H1 (cell line): ENCODE results near the gene GJC3. TPM values are rescaled to one million over a fixed set of nuclear protein-coding genes. Genes with fewer than 3 reads are reported as not detected.

Source experiments
- CTCF ChIA-PET: fragments of 300-600 bp; sonication (Branson Sonifier 250); formaldehyde crosslinking; loops from one replicate; lab custom pipeline; 2021; ENCODE audit not compliant: partially characterized antibody; lab: Charles Lee
- POLR2A ChIA-PET: fragments of 300-600 bp; sonication (Branson Sonifier 250); formaldehyde crosslinking; loops from one replicate; lab custom pipeline; 2021; ENCODE audit warnings: inconsistent platforms; ENCODE audit not compliant: partially characterized antibody; lab: Charles Lee
- DNase-seq, 2 experiments: peaks; one replicate each; pipeline versions ENCODE4 v3.0.0 to v3.0.0-alpha.2; 2010 to 2022; ENCODE audit warnings: low spot score in 2 of 2, low read depth in 1 of 2, mixed read lengths in 1 of 2
- FAIRE-seq: peaks from 2 replicates; lab custom pipeline; 2011; peaks lifted over from hg19 to GRCh38; lab: Jason Lieb, UNC
- H2AFZ ChIP-seq: 2 replicates; pipeline ENCODE4 v1.8.1; 2012; ENCODE audit warnings: low read length, inconsistent platforms
- H2AK5ac ChIP-seq: 2 replicates; pipeline ENCODE4 v1.6.1; 2013; ENCODE audit warnings: low read depth, low read length
- H2BK120ac ChIP-seq: replicated peaks from 2 replicates; pipeline ENCODE3; 2013; ENCODE audit warnings: low read depth, low read length, inconsistent platforms
- H2BK12ac ChIP-seq: 2 replicates; pipeline ENCODE4 v1.6.1; 2013; ENCODE audit warnings: low read depth, low read length
- H2BK15ac ChIP-seq: 2 replicates; pipeline ENCODE4 v1.6.1; 2013; ENCODE audit warnings: low read length
- H2BK20ac ChIP-seq: 2 replicates; pipeline ENCODE4 v1.6.1; 2013; ENCODE audit warnings: low read length
- H2BK5ac ChIP-seq: 2 replicates; pipeline ENCODE4 v1.6.1; 2013; ENCODE audit warnings: low read depth, low read length
- H3K14ac ChIP-seq: 2 replicates; pipeline ENCODE4 v1.6.1; 2013; ENCODE audit warnings: inconsistent platforms; ENCODE audit not compliant: insufficient read length
- H3K18ac ChIP-seq: 2 replicates; pipeline ENCODE4 v1.6.1; 2013; ENCODE audit warnings: low read length; ENCODE audit errors: extremely low read depth
- H3K23ac ChIP-seq: 2 replicates; pipeline ENCODE4 v1.6.1; 2013; ENCODE audit warnings: inconsistent platforms; ENCODE audit not compliant: insufficient read length
- H3K23me2 ChIP-seq: 2 replicates; pipeline ENCODE4 v1.6.1; 2013; ENCODE audit warnings: low read depth, low read length
- H3K27ac ChIP-seq: 2 replicates; pipeline ENCODE4 v1.6.1; 2011; ENCODE audit warnings: low read depth, low read length, inconsistent platforms
- H3K27me3 ChIP-seq, 4 experiments: replicated peaks in 1 of 4; 1 replicate in 1 of 4; 2 replicates in 3 of 4; pipeline versions ENCODE4 v1.6.1 to v1.8.1; 2011 to 2013; ENCODE audit warnings: low read length in 3 of 4, mild to moderate bottlenecking in 3 of 4, inconsistent platforms in 2 of 4, mixed read lengths in 2 of 4, moderate library complexity in 1 of 4; ENCODE audit not compliant: control insufficient read depth in 3 of 4, insufficient read depth in 3 of 4; ENCODE audit errors: extremely low read depth in 1 of 4
- H3K36me3 ChIP-seq, 4 experiments: 2 replicates each; pipeline versions ENCODE4 v1.6.1 to v1.8.1; 2011 to 2013; ENCODE audit warnings: mild to moderate bottlenecking in 4 of 4, low read length in 3 of 4, moderate library complexity in 2 of 4, control low read depth in 1 of 4, inconsistent platforms in 1 of 4; ENCODE audit not compliant: insufficient read depth in 4 of 4, control insufficient read depth in 2 of 4
- H3K4ac ChIP-seq: replicated peaks from 2 replicates; pipeline ENCODE3; 2013; ENCODE audit warnings: low read length, low read depth, mixed read lengths, inconsistent platforms; ENCODE audit not compliant: insufficient read length
- H3K4me1 ChIP-seq, 4 experiments: replicated peaks in 1 of 4; 1 replicate in 1 of 4; 2 replicates in 3 of 4; pipeline versions ENCODE4 v1.6.1 to v1.8.1; 2011 to 2013; ENCODE audit warnings: low read length in 3 of 4, inconsistent platforms in 2 of 4, mixed read lengths in 1 of 4; ENCODE audit not compliant: insufficient read depth in 4 of 4, control insufficient read depth in 3 of 4
- H3K4me2 ChIP-seq, 2 experiments: 2 replicates each; pipeline versions ENCODE4 v1.6.1 to v1.8.1; 2011 to 2013; ENCODE audit warnings: low read depth in 2 of 2, low read length in 2 of 2, control low read depth in 1 of 2, inconsistent platforms in 1 of 2, mild to moderate bottlenecking in 1 of 2; ENCODE audit not compliant: insufficient read depth in 1 of 2
- H3K4me3 ChIP-seq, 4 experiments: fragments of 200-600, 300-600 bp in 1 of 4; sonication (generic), shearing (Covaris generic), sonication (Bioruptor Twin) in 1 of 4; 2 replicates each; pipeline versions ENCODE4 v1.5.1 to v1.8.1; 2011 to 2016; ENCODE audit warnings: low read length in 4 of 4, low read depth in 3 of 4, control low read depth in 2 of 4, inconsistent platforms in 2 of 4, mild to moderate bottlenecking in 2 of 4, mixed read lengths in 1 of 4, moderate library complexity in 1 of 4; ENCODE audit not compliant: insufficient read depth in 2 of 4; ENCODE audit errors: extremely low read depth in 1 of 4
- H3K56ac ChIP-seq: replicated peaks from 2 replicates; pipeline ENCODE3; 2013; ENCODE audit warnings: low read depth, mild to moderate bottlenecking, mixed read lengths, low read length, inconsistent platforms; ENCODE audit not compliant: insufficient read length
- H3K79me1 ChIP-seq: 2 replicates; pipeline ENCODE4 v1.6.1; 2013; ENCODE audit warnings: low read depth, low read length, control low read depth
- H3K79me2 ChIP-seq, 2 experiments: 2 replicates each; pipeline versions ENCODE4 v1.6.1 to v1.8.1; 2012 to 2013; ENCODE audit warnings: low read length in 2 of 2, mild to moderate bottlenecking in 2 of 2, inconsistent platforms in 1 of 2; ENCODE audit not compliant: insufficient read depth in 2 of 2, control insufficient read depth in 1 of 2
- H3K9ac ChIP-seq, 4 experiments: replicated peaks in 1 of 4; 1 replicate in 1 of 4; 2 replicates in 3 of 4; pipeline versions ENCODE4 v1.6.1 to v1.8.1; 2011 to 2013; ENCODE audit warnings: low read depth in 3 of 4, low read length in 3 of 4, control low read depth in 2 of 4, mild to moderate bottlenecking in 2 of 4, moderate library complexity in 2 of 4, inconsistent platforms in 1 of 4; ENCODE audit errors: extremely low read depth in 1 of 4
- H3K9me3 ChIP-seq, 2 experiments: 2 replicates each; pipeline versions ENCODE4 v1.6.1 to v1.8.1; 2012 to 2013; ENCODE audit warnings: mild to moderate bottlenecking in 2 of 2, moderate library complexity in 2 of 2, control low read depth in 1 of 2, inconsistent platforms in 1 of 2, low read depth in 1 of 2, low read length in 1 of 2, mixed read lengths in 1 of 2; ENCODE audit not compliant: insufficient read depth in 2 of 2
- H4K20me1 ChIP-seq, 2 experiments: replicated peaks in 1 of 2; 2 replicates each; pipeline versions ENCODE3 to v1.8.1; 2011 to 2013; ENCODE audit warnings: inconsistent platforms in 2 of 2, low read length in 2 of 2, mild to moderate bottlenecking in 1 of 2; ENCODE audit not compliant: insufficient read depth in 2 of 2, control insufficient read depth in 1 of 2
- H4K5ac ChIP-seq: 2 replicates; pipeline ENCODE4 v1.6.1; 2013; ENCODE audit warnings: low read length, low read depth, mixed read lengths, inconsistent platforms; ENCODE audit not compliant: insufficient read length
- H4K8ac ChIP-seq: 2 replicates; pipeline ENCODE4 v1.8.0; 2013; ENCODE audit warnings: mild to moderate bottlenecking, moderate library complexity, low read length, inconsistent platforms; ENCODE audit not compliant: insufficient read depth; ENCODE audit errors: extremely low read depth
- H4K91ac ChIP-seq: replicated peaks from 2 replicates; pipeline ENCODE3; 2013; ENCODE audit warnings: low read length, mixed read lengths, inconsistent platforms; ENCODE audit not compliant: insufficient read length
- CHD1 ChIP-seq: IDR thresholded peaks from 2 replicates; pipeline ENCODE4 v1.6.1; 2012; ENCODE audit warnings: low read depth, low read length, improper control_type of control experiment
- JUND ChIP-seq: IDR thresholded peaks from 2 replicates; pipeline ENCODE4 v1.6.1; 2011; ENCODE audit warnings: mild to moderate bottlenecking, improper control_type of control experiment, low read length
- KDM5A ChIP-seq: fragments of 200-600 bp; IDR thresholded peaks from 2 replicates; pipeline ENCODE4 v1.7.1; 2012; ENCODE audit warnings: mild to moderate bottlenecking, low read length, inconsistent platforms, mixed read lengths
- SUZ12 ChIP-seq: fragments of 200-600 bp; sonication (generic); IDR thresholded peaks from 2 replicates; pipeline ENCODE4 v1.6.1; 2012; ENCODE audit warnings: mild to moderate bottlenecking, inconsistent platforms, low read length, moderate library complexity, mixed read lengths
- TAF7 ChIP-seq: optimal IDR thresholded peaks from 2 replicates; pipeline ENCODE3; 2011; ENCODE audit warnings: low read depth, mild to moderate bottlenecking, inconsistent platforms, low read length, moderate library complexity, borderline replicate concordance
- WGBS, 2 experiments: shearing (Covaris generic) in 1 of 2; methylation state at CpG; one replicate each; pipeline versions ENCODE4 v1.1.6 to v1.1.7; 2013 to 2015; ENCODE audit warnings: low lambda C conversion rate in 2 of 2, mixed read lengths in 2 of 2, inconsistent platforms in 1 of 2, low coverage in 1 of 2, missing lambda C conversion rate in 1 of 2; ENCODE audit not compliant: insufficient replicate concordance in 2 of 2, insufficient coverage in 1 of 2, insufficient read length in 1 of 2; ENCODE audit errors: extremely low coverage in 1 of 2, missing lambda C conversion rate in 1 of 2; 5-methylcytosine and 5-hydroxymethylcytosine counted together
- polyA plus RNA-seq, 7 experiments: library from polyadenylated mRNA; depleted of rRNA in 3 of 7; stranded (reverse) in 5 of 7; unstranded in 2 of 7; fragments of >200 nt in 5 of 7; fragments of 200-250 nt in 2 of 7; gene quantifications; 1 replicate in 5 of 7; 2 replicates in 1 of 7; 4 replicates in 1 of 7; pipeline versions ENCODE4 v1.2.1 to v1.2.3, GENCODE V29; 2011 to 2013; ENCODE audit warnings: missing spikeins in 2 of 7, mixed read lengths in 2 of 7
- total RNA-seq: library from RNA; stranded (reverse); fragmentation: NEBNext Ultra II Directional; extraction: Animal tissue kit (Norgen Biotek cat#: 25700); gene quantifications from 2 replicates; pipeline ENCODE4 v1.2.1, GENCODE V29; 2021

GJC3 gene
- total and polyA plus RNA-seq, 2 of the 8 experiments (the other 6 are each of a cell fraction or from before 2014, with no cell fraction given) = 2.7 to 3.0 TPM

DNA sequence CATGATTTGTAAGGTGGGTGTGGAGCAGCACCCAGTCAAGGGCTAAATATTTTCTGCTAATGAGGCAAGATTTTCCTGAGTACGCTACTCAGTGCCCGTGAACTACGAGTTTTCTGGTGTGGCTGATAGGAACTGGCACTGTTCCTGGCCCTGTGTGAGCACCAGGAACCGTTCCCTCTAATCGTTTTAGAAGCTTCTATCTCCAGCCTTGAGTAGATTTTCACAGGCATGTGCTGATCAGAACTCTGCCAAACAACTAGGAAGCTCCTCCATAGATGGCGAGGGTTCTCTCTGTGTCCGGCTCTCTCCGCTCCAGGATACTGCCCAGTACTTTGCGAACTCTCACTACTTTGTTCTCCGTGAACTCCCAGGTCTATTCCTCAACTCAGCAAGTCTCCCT is 27.8 kb downstream of the GJC3 start:
- no peak for FAIRE-seq
- H3K4me1 ChIP-seq = no peaks in the 10 kb centered on the region
- no peak overlapping the region for H4K91ac ChIP-seq
- H2BK15ac ChIP-seq = no peak overlapping the region
- H3K27ac ChIP-seq = no peak overlapping the region
- H3K4me3 ChIP-seq = no peak overlapping the region
- WGBS, 2 experiments = 86% methylated on average over 10 of the region's 10 CpGs; no CpG with 5 or more reads in 1 of the 2 experiments
- H3K23me2 ChIP-seq = no peaks in the 10 kb centered on the region
- no peak overlapping the region for H2BK5ac ChIP-seq
- H4K20me1 ChIP-seq = no peaks in the 10 kb centered on the region
- no peak overlapping the region for H3K14ac ChIP-seq
- H3K56ac ChIP-seq = no peak overlapping the region
- CTCF ChIA-PET = interaction anchor here (1.8 kb wide), 1 partner anchor 13 kb away, joined by 6 read pairs; no protein-coding TSS in a partner anchor
- no peaks in the 10 kb centered on the region for H3K9me3 ChIP-seq
- DNase-seq = no peak
- H4K5ac ChIP-seq = no peak overlapping the region
- H3K79me2 ChIP-seq = no peaks in the 10 kb centered on the region
- no peak overlapping the region for H3K18ac ChIP-seq
- no peak overlapping the region for H2BK20ac ChIP-seq
- POLR2A ChIA-PET = no interaction called here
- H3K4me2 ChIP-seq = no peak overlapping the region
- no peak overlapping the region; a peak in 1 of 7 replicates for H3K9ac ChIP-seq
- H3K79me1 ChIP-seq = no peaks in the 10 kb centered on the region
- no peak overlapping the region for H3K4ac ChIP-seq
- H3K23ac ChIP-seq = no peak overlapping the region
- no peaks in the 10 kb centered on the region; a peak in 1 of 8 replicates for H3K36me3 ChIP-seq
- no peak overlapping the region for H2BK12ac ChIP-seq
- H3K27me3 ChIP-seq = no peaks in the 10 kb centered on the region
- H2BK120ac ChIP-seq = no peak overlapping the region
- H2AK5ac ChIP-seq = no peak overlapping the region
- H2AFZ ChIP-seq = peak overlapping the region; percentile 84
- H4K8ac ChIP-seq = no peak overlapping the region
- TF ChIP-seq CHD1 (no peak), SUZ12 (no peak), TAF7 (no peak), JUND (no peak), KDM5A (no peak)
